Right atrium auricular region (tissue), 2 donors: ENCODE data around the gene PALLD. TPM values are rescaled to one million over a fixed set of nuclear protein-coding genes. Genes with fewer than 3 reads are reported as not detected.
"Not testable (repeated sequence)": the region's sequence is repeated elsewhere in the genome, so short reads cannot be mapped to it uniquely, and the experiment has no call there.

ENCODE experiments used
- DNase-seq: peaks from one replicate; pipeline ENCODE4 v3.0.0-alpha.2; 2019; ENCODE audit warnings: low spot score
- H3K27ac ChIP-seq, 2 donors: fragments of 200-600 bp; sonication (generic); 1 replicate in 1 of 2; 2 replicates in 1 of 2; pipeline ENCODE4 v1.5.1; 2016 to 2019
- H3K27me3 ChIP-seq, 2 donors: fragments of 200-600 bp; sonication (generic); one replicate each; pipeline versions ENCODE4 v1.5.1 to v1.6.0; 2017 to 2019
- H3K36me3 ChIP-seq: fragments of 200-600 bp; sonication (generic); one replicate; pipeline ENCODE4 v1.5.1; 2016
- H3K4me1 ChIP-seq, 2 donors: fragments of 200-600 bp; sonication (generic); one replicate each; pipeline versions ENCODE4 v1.5.1 to v1.6.0; 2017 to 2019
- H3K4me3 ChIP-seq, 2 donors: fragments of 200-600 bp; sonication (generic); 1 replicate in 1 of 2; 2 replicates in 1 of 2; pipeline ENCODE4 v1.5.1; 2017 to 2019; ENCODE audit warnings: mild to moderate bottlenecking in 1 of 2, moderate library complexity in 1 of 2
- H3K9me3 ChIP-seq, 2 donors: fragments of 200-600 bp; sonication (generic); one replicate each; pipeline ENCODE4 v1.5.1; 2019
- total RNA-seq, 2 donors: library from RNA; depleted of rRNA; stranded (reverse); fragments of >200 nt; gene quantifications; one replicate each; pipeline ENCODE4 v1.1.0, GENCODE V29; 2016
- TF ChIP-seq, protein P1 (sequence below), 2 donors: fragments of 200-600 bp; sonication (generic); IDR thresholded peaks; one replicate each; pipeline ENCODE4 v1.5.1; 2019; ENCODE audit warnings: antibody characterized with exemption in 2 of 2

The PALLD gene
- total RNA-seq, 2 donors from 2014 or later, result 764 to 782 TPM

DNA sequence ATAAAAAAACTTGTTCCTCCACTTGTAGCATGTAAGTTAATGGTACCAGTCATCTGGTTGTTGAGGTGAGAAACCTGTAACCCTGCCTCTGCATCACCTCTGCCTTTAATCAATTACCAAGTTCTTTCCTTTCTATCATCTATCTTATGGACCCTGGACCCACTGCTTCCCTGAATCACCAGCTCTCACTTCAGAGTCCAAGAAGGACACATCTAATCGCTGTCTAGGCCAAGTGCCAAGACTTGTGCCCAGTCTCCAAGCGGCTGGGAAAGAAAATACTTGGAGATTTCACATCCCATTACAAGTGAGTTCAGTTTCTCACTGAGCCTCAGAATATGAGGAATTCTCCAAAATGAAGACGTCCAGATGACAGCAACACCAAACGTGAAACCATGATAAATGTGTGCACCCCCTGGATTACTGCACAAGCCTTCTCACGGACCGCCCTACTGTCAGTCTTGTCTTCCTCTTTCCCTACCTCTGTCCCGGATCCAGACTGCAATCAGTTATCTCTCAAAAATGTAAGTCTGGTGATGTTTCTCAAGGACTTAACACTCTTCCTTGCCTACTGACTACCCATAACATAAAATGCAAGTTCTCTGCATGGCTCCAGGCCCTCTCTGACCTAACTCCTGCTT lies 10.4 kb downstream of the PALLD start:
- no peak overlapping the region for H3K4me3 ChIP-seq
- TF ChIP-seq, protein P1, sequence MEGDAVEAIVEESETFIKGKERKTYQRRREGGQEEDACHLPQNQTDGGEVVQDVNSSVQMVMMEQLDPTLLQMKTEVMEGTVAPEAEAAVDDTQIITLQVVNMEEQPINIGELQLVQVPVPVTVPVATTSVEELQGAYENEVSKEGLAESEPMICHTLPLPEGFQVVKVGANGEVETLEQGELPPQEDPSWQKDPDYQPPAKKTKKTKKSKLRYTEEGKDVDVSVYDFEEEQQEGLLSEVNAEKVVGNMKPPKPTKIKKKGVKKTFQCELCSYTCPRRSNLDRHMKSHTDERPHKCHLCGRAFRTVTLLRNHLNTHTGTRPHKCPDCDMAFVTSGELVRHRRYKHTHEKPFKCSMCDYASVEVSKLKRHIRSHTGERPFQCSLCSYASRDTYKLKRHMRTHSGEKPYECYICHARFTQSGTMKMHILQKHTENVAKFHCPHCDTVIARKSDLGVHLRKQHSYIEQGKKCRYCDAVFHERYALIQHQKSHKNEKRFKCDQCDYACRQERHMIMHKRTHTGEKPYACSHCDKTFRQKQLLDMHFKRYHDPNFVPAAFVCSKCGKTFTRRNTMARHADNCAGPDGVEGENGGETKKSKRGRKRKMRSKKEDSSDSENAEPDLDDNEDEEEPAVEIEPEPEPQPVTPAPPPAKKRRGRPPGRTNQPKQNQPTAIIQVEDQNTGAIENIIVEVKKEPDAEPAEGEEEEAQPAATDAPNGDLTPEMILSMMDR (IDR thresholded peaks at IDR 0.05), result no peak
- H3K36me3 ChIP-seq, result no peaks in the 10 kb centered on the region
- no peak for DNase-seq
- H3K27ac ChIP-seq, result peak overlapping the region; percentile 47 to 69
- no peaks in the 10 kb centered on the region for H3K27me3 ChIP-seq
- H3K9me3 ChIP-seq, result no peaks in the 10 kb centered on the region
- peaks cover 0 to 12% of the 10 kb centered on the region in 2 donors for H3K4me1 ChIP-seq

DNA sequence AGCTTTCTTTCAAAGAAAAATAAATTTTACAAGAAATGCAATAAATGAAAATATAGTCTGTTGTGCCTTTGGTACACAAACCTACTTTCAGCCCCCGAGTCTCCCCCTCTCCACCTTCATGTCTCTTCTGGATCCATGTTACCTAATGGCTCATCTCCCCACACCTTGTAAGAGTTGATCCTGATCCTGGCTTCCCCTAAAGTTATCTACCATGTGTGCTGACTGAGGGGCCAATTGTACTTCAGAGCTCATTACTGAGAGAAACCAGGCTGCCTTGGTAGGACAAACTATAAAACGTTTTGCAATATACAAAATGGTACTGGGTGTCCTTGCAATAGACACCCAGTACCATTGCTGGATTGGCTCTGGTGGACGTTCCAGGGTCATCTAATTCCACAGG lies 11.8 kb downstream of the PALLD start:
- Histone ChIP-seq H3K4me1 (peaks cover 0 to 13% of the 10 kb centered on the region in 2 donors), H3K4me3 (no peak overlapping the region), H3K9me3 (no peaks in the 10 kb centered on the region), H3K27me3 (no peaks in the 10 kb centered on the region), H3K36me3 (no peaks in the 10 kb centered on the region), H3K27ac (peak overlapping the region in 1 of 2 donors; percentile 69)
- DNase-seq, result no peak
- TF ChIP-seq, protein P1 (IDR thresholded peaks at IDR 0.05), result no peak

DNA sequence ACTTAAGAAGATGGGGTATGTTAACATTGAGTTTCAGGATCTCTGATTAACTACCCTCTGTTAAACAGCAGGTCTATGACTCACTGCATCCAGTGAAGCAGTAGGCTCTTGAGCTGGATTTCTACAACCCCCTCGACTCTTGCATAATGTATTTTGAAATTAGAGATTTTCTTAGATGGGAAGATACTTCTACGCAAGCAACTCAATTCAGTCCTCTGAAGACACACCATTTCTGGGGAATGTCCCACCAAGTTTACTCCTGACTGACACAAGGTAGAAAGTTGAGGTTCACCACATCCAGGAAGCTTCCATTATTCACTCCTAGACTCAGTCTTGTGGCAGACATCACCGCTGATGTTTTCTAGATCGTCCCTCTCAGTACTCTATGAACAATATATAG lies 12.9 kb downstream of the PALLD start:
- TF ChIP-seq, protein P1 (IDR thresholded peaks at IDR 0.05), result no peak
- Histone ChIP-seq H3K4me3 (no peak overlapping the region), H3K9me3 (no peaks in the 10 kb centered on the region), H3K36me3 (no peaks in the 10 kb centered on the region), H3K27ac (no peak overlapping the region), H3K27me3 (no peaks in the 10 kb centered on the region), H3K4me1 (peaks cover 0 to 16% of the 10 kb centered on the region in 2 donors)
- DNase-seq, result no peak

DNA sequence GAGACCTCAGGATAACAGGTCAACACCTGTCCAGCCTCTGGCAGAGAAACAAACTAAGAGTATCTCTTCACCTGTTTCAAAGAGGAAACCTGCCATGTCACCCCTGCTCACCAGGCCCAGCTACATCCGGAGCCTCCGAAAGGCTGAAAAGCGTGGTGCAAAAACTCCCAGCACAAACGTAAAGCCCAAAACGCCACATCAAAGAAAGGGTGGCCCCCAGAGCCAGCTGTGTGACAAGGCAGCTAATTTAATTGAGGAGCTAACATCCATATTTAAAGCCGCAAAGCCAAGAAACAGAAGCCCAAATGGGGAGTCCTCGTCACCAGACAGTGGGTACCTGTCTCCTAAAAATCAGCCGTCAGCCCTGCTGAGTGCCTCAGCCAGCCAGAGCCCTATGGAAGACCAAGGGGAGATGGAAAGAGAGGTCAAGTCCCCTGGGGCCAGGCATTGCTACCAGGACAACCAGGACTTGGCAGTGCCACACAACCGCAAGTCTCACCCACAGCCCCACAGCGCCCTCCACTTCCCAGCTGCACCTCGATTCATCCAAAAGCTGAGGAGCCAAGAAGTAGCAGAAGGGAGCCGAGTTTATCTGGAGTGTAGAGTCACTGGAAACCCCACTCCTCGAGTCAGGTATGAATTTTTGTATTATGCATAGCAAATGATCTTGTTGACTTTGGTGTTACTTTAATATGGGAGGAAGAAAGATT lies 15.1 kb downstream of the PALLD start:
- Histone ChIP-seq H3K36me3 (no peaks in the 10 kb centered on the region), H3K27me3 (no peaks in the 10 kb centered on the region), H3K27ac (peak overlapping the region; percentile 29 to 30), H3K4me3 (no peak overlapping the region), H3K4me1 (peaks cover 0 to 9% of the 10 kb centered on the region in 2 donors), H3K9me3 (no peaks in the 10 kb centered on the region)
- no peak for DNase-seq
- TF ChIP-seq, protein P1 (IDR thresholded peaks at IDR 0.05), result peak in 1 of 2 donors; percentile 14

DNA sequence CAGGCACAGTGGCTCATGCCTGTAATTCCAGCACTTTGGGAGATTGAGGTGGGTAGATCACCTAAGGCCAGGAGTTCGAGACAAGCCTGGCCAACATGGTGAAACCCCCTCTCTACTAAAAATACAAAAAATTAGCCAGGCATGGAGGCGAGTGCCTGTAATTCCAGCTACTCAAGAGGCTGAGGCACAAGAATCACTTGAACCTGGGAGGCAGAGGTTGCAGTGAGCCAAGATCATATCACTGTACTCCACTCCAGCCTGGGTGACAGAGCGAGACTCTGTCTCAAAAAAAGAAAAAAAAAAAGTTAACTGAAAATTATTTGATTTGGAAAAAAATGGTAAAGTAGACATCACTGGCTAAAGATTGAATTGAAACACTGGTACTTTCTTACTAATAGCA lies 17.0 kb downstream of the PALLD start:
- not testable (repeated sequence) for H3K27ac ChIP-seq, H3K36me3 ChIP-seq, H3K4me3 ChIP-seq

DNA sequence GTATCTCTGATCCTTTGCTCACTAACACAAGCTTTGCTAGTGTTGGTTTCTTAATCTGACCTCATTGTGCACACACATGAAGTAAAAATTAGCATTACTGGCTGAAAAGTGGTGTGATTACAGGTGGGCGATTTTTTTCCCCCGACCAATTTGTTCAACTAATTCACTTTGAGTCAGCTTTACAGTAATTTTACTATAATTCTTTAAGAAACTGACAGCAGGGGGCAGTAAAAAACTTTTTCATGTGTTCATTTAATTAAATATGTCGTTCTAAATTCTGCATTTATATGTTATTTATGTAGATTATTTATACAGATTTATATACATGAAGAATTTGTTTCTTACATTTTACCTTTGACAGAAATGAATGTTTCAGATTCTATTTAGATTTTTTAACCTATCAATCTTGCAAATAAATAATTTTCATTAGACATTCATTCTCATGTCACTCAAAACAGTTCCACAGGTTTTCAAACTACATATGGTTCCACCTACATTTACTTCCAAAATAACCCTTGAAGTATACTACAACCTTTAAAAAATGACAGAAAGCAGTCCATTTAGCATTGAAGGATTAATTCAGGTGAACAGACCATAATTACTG lies 17.5 kb downstream of the PALLD start:
- H3K27me3 ChIP-seq, result no peaks in the 10 kb centered on the region
- H3K36me3 ChIP-seq, result no peaks in the 10 kb centered on the region
- H3K27ac ChIP-seq, result no peak overlapping the region
- no peak for DNase-seq
- no peak overlapping the region for H3K4me3 ChIP-seq
- no peaks in the 10 kb centered on the region for H3K9me3 ChIP-seq
- TF ChIP-seq, protein P1 (IDR thresholded peaks at IDR 0.05), result peak; percentile 38 to 65
- peaks cover 0 to 9% of the 10 kb centered on the region in 2 donors for H3K4me1 ChIP-seq

More for the DNA sequence above, 17.0 kb downstream of the PALLD start:
- H3K27me3 ChIP-seq, DNase-seq, H3K4me1 ChIP-seq, H3K9me3 ChIP-seq: not testable (repeated sequence)
